Peyer's patch (tissue), 4 donors: ENCODE measurements around the gene VSTM4.

Experiments
- POLR2A ChIP-seq, 2 donors: fragments of 450-650 bp; IDR thresholded peaks; one replicate each; pipeline ENCODE4 v1.5.1; 2017; ENCODE audit warnings: antibody characterized with exemption in 2 of 2, mild to moderate bottlenecking in 2 of 2, moderate library complexity in 2 of 2
- TF ChIP-seq, protein P1 (sequence below), 6 experiments: fragments of 450-650 bp in 4 of 6; fragments of 200-600 bp in 2 of 6; sonication (generic) in 1 of 6; IDR thresholded peaks; one replicate each; pipeline ENCODE4 v1.5.1; 2017 to 2019; ENCODE audit warnings: antibody characterized with exemption in 6 of 6, mild to moderate bottlenecking in 3 of 6, moderate library complexity in 1 of 6

- TF ChIP-seq, protein P1, sequence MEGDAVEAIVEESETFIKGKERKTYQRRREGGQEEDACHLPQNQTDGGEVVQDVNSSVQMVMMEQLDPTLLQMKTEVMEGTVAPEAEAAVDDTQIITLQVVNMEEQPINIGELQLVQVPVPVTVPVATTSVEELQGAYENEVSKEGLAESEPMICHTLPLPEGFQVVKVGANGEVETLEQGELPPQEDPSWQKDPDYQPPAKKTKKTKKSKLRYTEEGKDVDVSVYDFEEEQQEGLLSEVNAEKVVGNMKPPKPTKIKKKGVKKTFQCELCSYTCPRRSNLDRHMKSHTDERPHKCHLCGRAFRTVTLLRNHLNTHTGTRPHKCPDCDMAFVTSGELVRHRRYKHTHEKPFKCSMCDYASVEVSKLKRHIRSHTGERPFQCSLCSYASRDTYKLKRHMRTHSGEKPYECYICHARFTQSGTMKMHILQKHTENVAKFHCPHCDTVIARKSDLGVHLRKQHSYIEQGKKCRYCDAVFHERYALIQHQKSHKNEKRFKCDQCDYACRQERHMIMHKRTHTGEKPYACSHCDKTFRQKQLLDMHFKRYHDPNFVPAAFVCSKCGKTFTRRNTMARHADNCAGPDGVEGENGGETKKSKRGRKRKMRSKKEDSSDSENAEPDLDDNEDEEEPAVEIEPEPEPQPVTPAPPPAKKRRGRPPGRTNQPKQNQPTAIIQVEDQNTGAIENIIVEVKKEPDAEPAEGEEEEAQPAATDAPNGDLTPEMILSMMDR (IDR thresholded peaks at IDR 0.05), result no peak
- TF ChIP-seq POLR2A (IDR thresholded peaks at IDR 0.05), result no peak
Measured at GRCh38 chr10:49072166-49072885, 43.0 kb downstream of the VSTM4 start.
